Measurements from ENCODE around the gene KCND2.

DNA sequence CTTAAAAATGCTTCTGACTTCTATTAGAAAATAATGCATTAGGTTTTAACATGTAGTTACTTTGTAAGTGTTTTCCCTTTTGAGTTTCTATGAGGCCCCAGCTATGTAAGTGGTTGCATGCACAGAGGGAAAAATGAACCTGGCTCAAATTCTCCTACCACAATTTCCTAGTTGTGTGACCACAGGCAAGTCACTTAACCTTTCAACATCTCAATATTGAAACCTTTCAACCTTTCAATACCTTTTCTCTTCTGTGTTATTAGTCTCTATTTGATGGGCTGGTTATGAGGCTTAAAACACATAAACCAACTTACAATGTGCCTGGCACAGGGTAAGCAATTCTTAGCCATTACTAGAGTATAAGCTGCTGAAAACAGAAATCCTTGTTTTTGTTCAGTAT is 203.0 kb downstream of the KCND2 start:
- no peak for TF ChIP-seq YY1 (IDR thresholded peaks at IDR 0.05; ENCODE audit: insufficient read depth, insufficient read length)
- no peak for TF ChIP-seq ZNF274 (IDR thresholded peaks at IDR 0.05; ENCODE audit: low read depth, low read length)

Data from NT2/D1 (cell line).